HG02571 (cell line): Measurements from ENCODE around the gene CEP170B.
"Not testable (repeated sequence)": the region's sequence is repeated elsewhere in the genome, so short reads cannot be mapped to it uniquely, and the experiment has no call there.

ENCODE experiments used
- ATAC-seq: cut with Tn5 transposase; IDR thresholded peaks from one replicate; pipeline ENCODE4 v1.9.1; 2021; ENCODE audit warnings: mild to moderate bottlenecking, moderate library complexity; ENCODE audit not compliant: unreplicated experiment

CEP170B gene

DNA sequence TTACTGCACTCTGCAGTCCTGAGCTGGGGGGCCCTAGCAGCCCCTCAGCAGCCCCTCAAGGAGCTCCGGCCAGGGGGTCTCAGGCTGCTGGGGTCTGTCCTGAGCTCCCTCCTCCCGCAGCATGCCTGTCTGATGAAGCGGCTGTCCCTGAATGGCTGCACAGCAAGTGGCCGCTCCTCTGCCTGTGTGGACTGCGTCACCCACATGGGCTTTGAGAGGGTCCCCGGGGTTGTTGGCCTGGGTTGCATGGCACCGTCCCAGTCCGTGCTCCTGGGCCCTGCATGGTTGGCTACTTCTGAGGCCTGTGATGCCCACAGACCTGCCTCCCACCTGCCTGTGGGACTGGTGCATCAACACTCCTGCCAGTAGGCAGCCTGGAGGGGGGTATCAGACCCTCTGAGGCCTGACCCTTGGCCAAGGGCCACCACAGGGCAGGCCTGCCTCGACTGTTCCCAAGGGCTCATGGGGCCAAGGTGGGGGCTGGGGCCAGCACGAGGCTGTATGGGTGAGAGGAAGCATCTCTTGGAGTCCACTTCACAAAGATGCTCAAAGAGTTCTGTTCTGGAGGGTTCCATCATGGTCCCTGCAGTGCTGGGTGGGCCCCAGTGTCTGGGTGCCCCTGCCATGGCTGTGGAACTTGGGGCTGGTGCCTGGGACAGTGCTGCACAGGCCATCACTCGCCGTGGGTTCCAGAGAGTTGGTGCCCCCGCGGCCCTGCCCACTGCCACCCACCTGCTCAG, 12.2 kb downstream of the CEP170B start:
- no peak for ATAC-seq

DNA sequence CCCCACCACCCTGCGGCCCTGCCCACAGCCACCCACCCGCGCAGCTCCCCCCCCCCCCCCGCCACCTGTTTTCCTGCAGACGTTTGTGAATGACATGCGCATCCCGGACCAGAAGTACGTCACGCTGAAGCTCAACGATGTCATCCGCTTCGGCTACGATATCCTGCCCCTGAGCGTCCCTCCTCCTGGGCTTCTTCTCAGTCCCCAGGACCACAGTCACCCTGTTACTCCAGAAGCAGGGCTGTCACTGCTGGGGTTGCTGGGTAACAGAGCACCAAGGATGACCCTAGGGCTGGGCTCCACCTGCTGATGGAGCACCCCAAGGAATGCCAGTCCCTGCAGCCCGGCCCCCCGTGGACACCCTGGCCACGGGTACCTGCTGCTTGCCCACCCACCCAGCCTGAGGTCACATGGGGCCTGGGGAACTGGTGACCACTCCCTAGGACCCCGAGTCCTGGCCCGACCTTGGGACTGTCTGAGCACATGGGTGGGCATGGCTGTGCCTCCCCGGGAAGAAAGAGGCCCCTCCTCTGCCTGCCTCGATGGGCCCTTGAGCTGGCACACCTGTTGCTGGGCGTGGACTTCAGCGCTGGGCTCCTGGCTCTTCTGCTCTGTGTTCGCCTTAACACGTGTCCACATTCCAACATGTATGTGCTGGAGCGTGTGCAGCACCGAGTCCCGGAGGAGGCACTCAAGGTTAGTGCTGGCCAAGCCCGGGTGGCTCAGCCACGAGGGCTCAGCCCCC, 12.9 kb downstream of the CEP170B start:
- ATAC-seq = no peak

GRCh38 chr14:104878582-104878981, 13.5 kb downstream of the CEP170B start:
- no peak for ATAC-seq

DNA sequence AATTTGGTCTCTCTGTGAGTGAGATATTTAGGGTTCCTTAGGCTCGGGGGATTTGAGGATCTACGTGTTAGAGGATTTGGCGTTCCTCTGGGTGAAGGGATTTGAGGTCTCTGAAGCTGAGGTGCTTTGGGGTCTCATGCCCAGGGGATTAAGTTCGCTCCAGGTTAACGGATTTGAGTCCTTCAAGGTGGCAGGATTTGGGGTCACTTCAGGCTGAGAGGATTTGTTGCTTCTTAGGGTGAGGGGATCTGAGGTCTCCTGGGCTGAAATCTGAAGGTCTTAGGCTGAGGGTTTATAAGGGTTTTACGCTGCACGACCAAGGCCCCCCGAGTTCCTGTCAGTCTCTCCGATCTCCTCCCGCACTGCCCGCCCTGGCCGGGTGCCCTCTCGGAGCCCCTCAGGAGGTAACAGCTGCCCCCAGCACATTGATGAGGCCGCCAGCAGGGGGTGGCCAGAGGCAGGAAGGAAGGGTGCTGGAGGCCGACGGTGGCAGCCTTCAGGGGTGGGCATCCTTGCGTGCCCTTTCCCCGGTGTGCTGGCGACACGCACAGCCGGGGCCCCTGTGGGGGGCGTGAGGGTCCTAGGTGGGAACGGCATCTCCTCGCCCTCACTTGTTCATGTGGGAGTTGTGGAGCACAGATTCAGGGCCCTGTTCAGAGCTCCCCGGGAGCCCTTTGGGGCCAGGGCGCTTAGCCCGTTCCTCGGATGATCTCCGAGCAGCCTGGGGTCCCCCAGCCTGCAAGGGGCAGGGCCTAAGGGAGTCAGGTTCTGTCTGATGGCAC, 14.3 kb downstream of the CEP170B start:
- ATAC-seq = no peak

DNA sequence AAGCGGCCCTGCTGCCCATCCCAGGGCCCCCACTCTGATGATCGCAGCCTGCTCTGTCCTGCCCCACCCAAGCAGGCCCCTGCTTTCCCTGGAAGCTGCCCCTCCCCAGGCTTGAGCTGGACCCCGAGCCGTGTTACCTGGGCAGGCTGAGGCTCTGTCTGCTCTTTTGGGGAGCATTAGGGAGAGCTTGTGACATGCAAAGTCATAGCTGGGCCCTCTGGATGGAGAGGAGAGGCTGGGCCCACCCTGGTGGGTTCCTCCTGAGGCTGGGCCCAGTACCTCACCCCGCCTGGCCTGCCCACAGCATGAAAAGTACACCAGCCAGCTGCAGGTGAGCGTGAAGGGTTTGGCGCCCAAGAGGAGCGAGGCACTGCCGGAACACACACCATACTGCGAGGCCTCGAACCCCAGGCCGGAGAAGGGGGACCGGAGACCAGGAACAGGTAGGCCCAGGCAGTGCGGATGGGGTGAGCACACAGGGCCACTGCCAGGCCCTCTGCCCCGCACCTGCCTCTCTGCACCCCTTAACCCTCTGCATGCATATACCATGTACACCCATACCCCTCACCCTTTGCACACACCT, 15.0 kb downstream of the CEP170B start:
- no peak for ATAC-seq

DNA sequence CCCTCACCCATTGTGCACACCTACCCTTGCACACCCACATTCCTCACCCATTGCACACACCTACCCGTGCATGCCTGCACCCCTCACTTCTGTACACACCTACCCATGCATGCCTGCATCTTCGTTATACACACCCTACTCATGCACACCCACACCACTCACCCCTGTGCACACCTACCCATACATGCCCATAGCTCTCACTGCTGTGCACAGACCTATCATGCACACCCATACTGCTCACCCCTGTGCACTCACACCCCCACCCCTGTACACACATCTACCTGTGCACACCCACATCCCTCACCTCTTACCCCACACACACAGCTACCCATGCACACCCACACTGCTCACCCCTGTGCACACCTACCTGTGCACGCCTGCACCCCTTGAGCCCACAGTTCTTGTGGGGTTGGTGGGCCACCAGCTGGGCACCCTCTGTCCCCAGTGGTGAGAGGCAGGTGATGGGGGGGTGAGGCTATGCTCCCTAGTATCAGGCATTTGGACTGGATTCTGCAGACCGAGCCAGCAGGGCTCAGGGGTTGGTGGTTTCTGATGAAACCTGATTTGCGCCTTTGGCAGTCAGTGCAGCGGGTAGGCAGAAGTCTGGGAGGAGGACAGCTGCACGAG, 15.6 kb downstream of the CEP170B start:
- ATAC-seq = no peak

DNA sequence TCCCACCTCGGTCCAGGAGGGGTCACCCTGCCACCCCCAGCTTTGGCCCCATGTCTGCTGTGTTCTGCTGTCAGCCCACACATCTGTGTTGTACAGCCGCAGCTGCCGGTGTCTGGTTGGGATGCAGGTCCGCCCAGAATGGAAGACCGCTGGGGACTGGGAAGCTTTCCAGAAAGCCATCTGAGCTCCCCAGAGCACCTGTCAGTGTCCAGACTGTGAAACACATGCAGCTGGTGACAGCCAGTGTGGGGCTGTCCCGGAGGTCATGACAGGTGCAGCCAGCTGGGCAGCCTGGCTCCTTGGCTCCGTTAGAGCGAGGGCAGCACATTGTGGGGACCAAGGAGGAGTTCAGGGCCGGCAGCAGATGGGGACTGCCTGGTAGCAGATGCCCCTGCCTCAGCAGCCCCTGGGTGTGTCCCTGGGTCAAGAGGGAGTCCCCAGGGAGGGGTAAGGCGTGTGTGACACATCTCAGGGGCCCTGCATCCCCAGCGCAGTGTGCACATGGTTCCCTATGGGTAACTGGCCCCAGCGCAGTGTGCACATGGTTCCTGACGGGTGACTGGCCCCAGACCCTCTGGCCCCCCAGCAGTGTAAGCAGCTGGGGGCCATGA, 16.4 kb downstream of the CEP170B start:
- no peak for ATAC-seq

GRCh38 chr14:104882325-104882973, 17.4 kb downstream of the CEP170B start:
- no peak for ATAC-seq

DNA sequence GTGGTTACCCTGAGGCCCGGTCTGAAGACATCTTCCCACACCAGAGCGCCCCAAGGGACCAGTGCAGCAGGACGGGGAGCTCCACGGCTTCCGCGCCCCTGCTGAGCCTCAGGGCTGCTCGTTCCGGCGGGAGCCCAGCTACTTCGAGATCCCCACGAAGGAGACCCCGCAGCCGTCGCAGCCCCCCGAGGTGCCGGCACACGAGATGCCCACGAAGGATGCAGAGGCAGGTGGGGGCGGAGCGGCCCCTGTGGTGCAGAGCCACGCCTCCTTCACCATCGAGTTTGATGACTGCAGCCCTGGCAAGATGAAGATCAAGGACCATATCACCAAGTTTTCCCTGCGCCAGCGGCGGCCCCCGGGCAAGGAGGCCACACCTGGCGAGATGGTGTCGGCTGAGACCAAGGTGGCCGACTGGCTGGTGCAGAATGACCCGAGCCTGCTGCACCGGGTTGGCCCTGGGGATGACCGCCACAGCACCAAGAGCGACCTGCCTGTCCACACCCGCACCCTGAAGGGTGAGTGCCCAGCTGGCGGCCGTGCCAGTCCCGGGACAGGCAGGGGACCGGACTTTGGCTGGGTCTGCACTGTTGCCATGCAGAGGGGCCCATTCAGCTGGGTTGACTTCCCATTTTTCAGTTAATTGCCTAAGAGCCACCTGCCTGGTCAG, 18.1 kb downstream of the CEP170B start:
- no peak for ATAC-seq

DNA sequence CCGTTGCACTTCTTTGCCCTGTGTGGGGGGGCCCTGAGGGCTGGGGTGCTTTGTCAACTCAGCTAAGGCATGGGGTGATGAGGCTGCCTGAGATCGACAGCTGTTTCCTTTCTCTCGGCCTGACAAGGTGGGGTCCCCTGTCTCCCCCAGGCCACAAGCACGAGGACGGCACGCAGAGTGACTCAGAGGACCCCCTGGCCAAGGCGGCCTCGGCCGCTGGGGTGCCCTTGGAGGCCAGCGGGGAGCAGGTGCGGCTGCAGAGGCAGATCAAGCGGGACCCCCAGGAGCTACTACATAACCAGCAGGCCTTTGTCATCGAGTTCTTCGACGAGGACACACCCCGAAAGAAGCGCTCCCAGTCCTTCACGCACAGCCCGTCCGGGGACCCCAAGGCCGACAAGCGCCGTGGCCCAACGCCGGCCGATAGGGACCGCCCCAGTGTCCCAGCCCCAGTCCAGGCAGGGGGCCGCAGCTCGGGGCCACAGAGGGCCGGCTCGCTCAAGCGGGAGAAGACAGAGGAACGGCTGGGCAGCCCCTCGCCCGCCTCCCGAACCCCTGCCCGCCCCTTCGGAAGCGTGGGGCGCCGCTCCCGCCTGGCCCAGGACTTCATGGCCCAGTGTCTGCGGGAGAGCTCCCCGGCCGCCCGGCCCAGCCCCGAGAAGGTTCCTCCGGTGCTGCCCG, 18.8 kb downstream of the CEP170B start:
- ATAC-seq = no peak

- not testable (repeated sequence) for ATAC-seq
These were observed 19.3 kb downstream of the CEP170B start for GRCh38 chr14:104884381-104884780.

- no peak for ATAC-seq
These were observed 20.2 kb downstream of the CEP170B start for GRCh38 chr14:104885031-104885972.

DNA sequence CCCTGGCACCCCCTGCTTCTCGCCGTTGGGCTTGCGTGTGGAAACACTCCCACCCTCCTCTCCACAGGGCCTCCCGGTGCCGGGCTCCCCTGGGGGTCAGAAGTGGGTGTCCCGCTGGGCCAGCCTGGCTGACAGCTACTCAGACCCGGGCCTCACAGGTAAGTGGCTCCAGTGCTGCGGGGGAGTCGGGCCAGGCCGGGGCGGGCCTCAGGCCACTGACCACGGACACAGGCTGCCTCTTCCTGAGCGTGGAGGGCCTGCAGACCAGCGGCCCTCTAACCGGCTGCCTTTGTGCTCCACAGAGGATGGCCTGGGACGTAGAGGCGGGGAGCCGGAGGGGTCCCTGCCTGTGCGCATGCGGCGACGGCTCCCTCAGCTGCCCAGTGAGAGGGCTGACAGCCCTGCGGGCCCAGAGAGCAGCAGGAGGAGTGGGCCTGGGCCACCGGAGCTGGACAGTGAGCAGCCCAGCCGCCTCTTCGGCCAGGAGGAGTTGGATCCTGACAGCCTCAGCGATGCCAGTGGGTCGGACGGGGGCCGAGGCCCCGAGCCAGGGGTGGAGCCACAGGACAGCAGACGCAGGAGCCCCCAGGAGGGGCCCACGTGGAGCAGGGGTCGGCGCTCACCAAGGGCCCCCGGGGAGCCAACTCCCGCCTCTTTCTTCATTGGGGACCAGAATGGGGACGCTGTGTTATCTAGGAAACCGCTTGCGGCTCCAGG, 21.1 kb downstream of the CEP170B start:
- ATAC-seq = no peak

- no peak for ATAC-seq
These were observed 21.9 kb downstream of the CEP170B start for GRCh38 chr14:104886690-104887622.

DNA sequence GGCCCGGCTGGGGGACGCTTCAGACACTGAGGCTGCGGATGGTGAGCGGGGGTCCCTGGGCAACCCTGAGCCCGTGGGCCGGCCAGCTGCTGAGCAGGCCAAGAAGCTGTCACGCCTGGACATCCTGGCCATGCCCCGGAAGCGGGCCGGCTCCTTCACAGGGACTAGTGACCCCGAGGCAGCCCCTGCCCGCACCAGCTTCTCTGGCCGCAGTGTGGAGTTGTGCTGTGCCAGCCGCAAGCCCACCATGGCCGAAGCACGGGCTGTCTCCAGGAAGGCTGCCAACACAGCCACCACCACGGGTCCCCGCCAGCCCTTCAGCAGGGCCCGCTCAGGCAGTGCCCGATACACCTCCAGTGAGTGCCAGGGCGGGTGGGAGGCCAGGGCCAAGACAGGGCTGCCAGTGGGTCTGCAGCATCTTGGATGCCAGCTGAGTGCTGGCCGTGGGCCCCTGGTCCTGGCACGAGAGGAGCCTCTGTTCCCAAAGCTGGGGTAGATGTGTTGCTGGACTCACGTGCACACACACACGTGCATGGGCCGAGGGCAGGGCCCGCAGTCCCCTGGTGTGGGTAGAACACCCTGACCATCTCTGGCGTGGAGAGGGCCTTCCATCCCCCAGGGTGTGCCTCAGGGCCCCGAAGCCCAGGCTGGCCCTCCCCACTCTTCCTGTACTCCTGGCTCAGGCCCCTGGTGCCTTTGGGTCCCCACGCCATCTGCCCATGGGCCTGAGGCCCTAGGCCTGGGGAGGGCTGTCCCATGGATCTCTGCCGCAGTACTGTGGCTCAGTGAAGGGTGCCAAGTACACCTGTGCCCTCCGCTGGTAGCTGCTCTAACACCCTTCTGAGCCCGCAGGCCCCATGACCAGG, 22.8 kb downstream of the CEP170B start:
- ATAC-seq = no peak
